GM19240 (cell line): Measurements from ENCODE around the gene PRICKLE4.

Experiments
- DNase-seq: peaks from one replicate; pipeline ENCODE4 v3.0.0; 2011; ENCODE audit warnings: low spot score; ENCODE audit not compliant: insufficient read length

PRICKLE4 gene, protein sequence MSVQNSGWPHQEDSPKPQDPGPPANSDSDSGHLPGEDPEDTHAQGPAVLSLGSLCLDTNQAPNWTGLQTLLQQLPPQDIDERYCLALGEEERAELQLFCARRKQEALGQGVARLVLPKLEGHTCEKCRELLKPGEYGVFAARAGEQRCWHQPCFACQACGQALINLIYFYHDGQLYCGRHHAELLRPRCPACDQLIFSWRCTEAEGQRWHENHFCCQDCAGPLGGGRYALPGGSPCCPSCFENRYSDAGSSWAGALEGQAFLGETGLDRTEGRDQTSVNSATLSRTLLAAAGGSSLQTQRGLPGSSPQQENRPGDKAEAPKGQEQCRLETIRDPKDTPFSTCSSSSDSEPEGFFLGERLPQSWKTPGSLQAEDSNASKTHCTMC

GRCh38 chr6:41780551-41781365 lies at the start of gene PRICKLE4:
Gene PRICKLE4, plus strand, starts transcription at chr6:41780782. Its CDS starts 2,692 bp downstream, at chr6:41783474.
- DNase-seq: no peak

- DNase-seq: no peak
These were observed 49.0 kb upstream of the PRICKLE4 start for GRCh38 chr6:41731561-41732086.

DNA sequence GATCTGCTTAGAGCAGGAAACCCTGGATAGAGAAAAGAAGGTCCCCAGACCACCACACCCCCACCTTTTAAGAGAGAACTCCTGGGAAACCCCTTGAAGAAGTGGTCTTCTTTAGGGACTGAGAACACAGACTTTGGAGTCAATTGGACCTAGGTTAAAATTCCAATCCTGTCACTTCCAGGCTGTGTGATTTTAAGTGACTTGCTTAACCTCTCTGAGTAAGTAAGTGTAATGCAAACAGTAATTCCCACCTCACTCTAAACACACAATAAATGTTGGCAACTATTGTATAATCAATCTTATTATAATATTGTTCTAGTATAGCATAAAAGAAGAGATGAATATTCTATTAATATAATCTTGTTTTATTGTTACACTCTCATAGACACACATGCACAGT lies 48.4 kb upstream of the PRICKLE4 start:
- DNase-seq: no peak

- DNase-seq: peak; percentile 73
These were observed 47.8 kb upstream of the PRICKLE4 start for GRCh38 chr6:41732591-41733359.

GRCh38 chr6:41733360-41733706 lies 47.2 kb upstream of the PRICKLE4 start:
- DNase-seq: no peak

GRCh38 chr6:41733707-41734665 lies 46.6 kb upstream of the PRICKLE4 start:
- peak; percentile 83 for DNase-seq

GRCh38 chr6:41734666-41735426 lies 45.7 kb upstream of the PRICKLE4 start:
- peak; percentile 72 for DNase-seq

- peak; percentile 97 for DNase-seq
These were observed 45.0 kb upstream of the PRICKLE4 start, which contains the start of gene TFEB for GRCh38 chr6:41735427-41736185. Gene TFEB, minus strand, starts transcription at chr6:41735608. Its CDS starts 44,395 bp downstream, at chr6:41691213.

GRCh38 chr6:41736186-41736733 lies 44.3 kb upstream of the PRICKLE4 start:
- no peak for DNase-seq

- no peak for DNase-seq
These were observed 43.6 kb upstream of the PRICKLE4 start for GRCh38 chr6:41736800-41737555.

- DNase-seq: no peak
These were observed 42.9 kb upstream of the PRICKLE4 start for GRCh38 chr6:41737591-41738130.

GRCh38 chr6:41739041-41739440 lies 41.5 kb upstream of the PRICKLE4 start:
- no peak for DNase-seq

GRCh38 chr6:41740366-41741162 lies 40.0 kb upstream of the PRICKLE4 start:
- DNase-seq: no peak

- DNase-seq: no peak
These were observed 38.7 kb upstream of the PRICKLE4 start for GRCh38 chr6:41741625-41742490.

- no peak for DNase-seq
These were observed 37.0 kb upstream of the PRICKLE4 start for GRCh38 chr6:41743406-41744235.
